H1 (cell line): Measurements from ENCODE around the gene CEP83. TPM values are rescaled to one million over a fixed set of nuclear protein-coding genes. Genes with fewer than 3 reads are reported as not detected.

Source experiments
- ATF3 ChIP-seq: IDR thresholded peaks from 2 replicates; pipeline ENCODE4 v1.6.1; 2011; ENCODE audit warnings: low read depth, mild to moderate bottlenecking, low read length; ENCODE audit not compliant: insufficient read depth
- BACH1 ChIP-seq: IDR thresholded peaks from 2 replicates; pipeline ENCODE4 v1.6.1; 2012; ENCODE audit warnings: low read length, improper control_type of control experiment
- GTF2F1 ChIP-seq: IDR thresholded peaks from 2 replicates; pipeline ENCODE4 v1.6.1; 2012; ENCODE audit warnings: low read depth, low read length, improper control_type of control experiment, borderline replicate concordance
- JUND ChIP-seq: IDR thresholded peaks from 2 replicates; pipeline ENCODE4 v1.6.1; 2011; ENCODE audit warnings: mild to moderate bottlenecking, improper control_type of control experiment, low read length
- PHF8 ChIP-seq: fragments of 200-600 bp; sonication (generic); conservative IDR thresholded peaks from 2 replicates; pipeline ENCODE4 v1.7.1; 2012; ENCODE audit warnings: low read depth, mild to moderate bottlenecking, inconsistent platforms, low read length, moderate library complexity
- POLR2AphosphoS5 ChIP-seq: IDR thresholded peaks from 2 replicates; pipeline ENCODE4 v1.6.1; 2011; ENCODE audit warnings: low read depth, low read length
- RXRA ChIP-seq: IDR thresholded peaks from 2 replicates; pipeline ENCODE4 v1.6.1; 2011; ENCODE audit warnings: low read depth, mild to moderate bottlenecking, low read length, moderate library complexity; ENCODE audit not compliant: insufficient read depth
- SP1 ChIP-seq: IDR thresholded peaks from 2 replicates; pipeline ENCODE4 v1.6.1; 2011; ENCODE audit warnings: low read depth, low read length
- polyA plus RNA-seq, 7 experiments: library from polyadenylated mRNA; depleted of rRNA in 3 of 7; stranded (reverse) in 5 of 7; unstranded in 2 of 7; fragments of >200 nt in 5 of 7; fragments of 200-250 nt in 2 of 7; gene quantifications; 1 replicate in 5 of 7; 2 replicates in 1 of 7; 4 replicates in 1 of 7; pipeline versions ENCODE4 v1.2.1 to v1.2.3, GENCODE V29; 2011 to 2013; ENCODE audit warnings: missing spikeins in 2 of 7, mixed read lengths in 2 of 7
- total RNA-seq: library from RNA; stranded (reverse); fragmentation: NEBNext Ultra II Directional; extraction: Animal tissue kit (Norgen Biotek cat#: 25700); gene quantifications from 2 replicates; pipeline ENCODE4 v1.2.1, GENCODE V29; 2021

CEP83 gene
- total and polyA plus RNA-seq, 2 of the 8 experiments (the other 6 are each of a cell fraction or from before 2014, with no cell fraction given) = 6.0 to 25.8 TPM

GRCh38 chr12:94491489-94491888 is 31.8 kb upstream of the CEP83 start (continued):
- TF ChIP-seq ATF3 (no peak), JUND (no peak), GTF2F1 (no peak), RXRA (no peak), SP1 (no peak), BACH1 (no peak), PHF8 (no peak), POLR2AphosphoS5 (no peak)
